HL-60/S4 (cell line): ENCODE measurements around the gene RCAN1.
"Not testable (repeated sequence)": the region's sequence is repeated elsewhere in the genome, so short reads cannot be mapped to it uniquely, and the experiment has no call there.

Experiments
- in situ Hi-C: fragments of 300-500 bp; cut with MboI; formaldehyde crosslinking; loops from 2 replicates; pipeline ENCODE4 v1.14.3; 2022; ENCODE audit warnings: low sequenced_read_pairs

RCAN1 gene

GRCh38 chr21:34571994-34572393, 42.9 kb downstream of the RCAN1 start:
- in situ Hi-C loops, result no loop called here

- in situ Hi-C loops, result no loop called here
Observed at GRCh38 chr21:34570313-34570712, 44.6 kb downstream of the RCAN1 start.

GRCh38 chr21:34569381-34569979, 45.4 kb downstream of the RCAN1 start:
- in situ Hi-C loops, result no loop called here

- in situ Hi-C loops, result not testable (repeated sequence)
Observed at GRCh38 chr21:34568801-34569200, 46.1 kb downstream of the RCAN1 start.

GRCh38 chr21:34567604-34568155, 47.2 kb downstream of the RCAN1 start:
- in situ Hi-C loops, result no loop called here

- in situ Hi-C loops, result no loop called here
Observed at GRCh38 chr21:34565238-34565637, 49.7 kb downstream of the RCAN1 start.

GRCh38 chr21:34563370-34563769, 51.5 kb downstream of the RCAN1 start:
- in situ Hi-C loops, result not testable (repeated sequence)

GRCh38 chr21:34561806-34562205, 53.1 kb downstream of the RCAN1 start:
- in situ Hi-C loops, result no loop called here

GRCh38 chr21:34560609-34561008, 54.3 kb downstream of the RCAN1 start:
- in situ Hi-C loops, result no loop called here

- in situ Hi-C loops, result no loop called here
Observed at GRCh38 chr21:34560021-34560420, 54.9 kb downstream of the RCAN1 start.

GRCh38 chr21:34559089-34559631, 55.8 kb downstream of the RCAN1 start:
- in situ Hi-C loops, result no loop called here

- in situ Hi-C loops, result no loop called here
Observed at GRCh38 chr21:34558166-34558565, 56.7 kb downstream of the RCAN1 start.

- in situ Hi-C loops, result no loop called here
Observed at GRCh38 chr21:34557261-34557660, 57.7 kb downstream of the RCAN1 start.

GRCh38 chr21:34554670-34555069, 60.2 kb downstream of the RCAN1 start:
- in situ Hi-C loops, result not testable (repeated sequence)

GRCh38 chr21:34554227-34554626, 60.7 kb downstream of the RCAN1 start:
- in situ Hi-C loops, result no loop called here

GRCh38 chr21:34553151-34553952, 61.6 kb downstream of the RCAN1 start:
- in situ Hi-C loops, result no loop called here

GRCh38 chr21:34552360-34553098, 62.4 kb downstream of the RCAN1 start:
- in situ Hi-C loops, result no loop called here

GRCh38 chr21:34550182-34550799, 64.6 kb downstream of the RCAN1 start:
- in situ Hi-C loops, result no loop called here

- in situ Hi-C loops, result no loop called here
Observed at GRCh38 chr21:34548781-34549376, 66.0 kb downstream of the RCAN1 start.

- in situ Hi-C loops, result no loop called here
Observed at GRCh38 chr21:34546542-34546941, 68.4 kb downstream of the RCAN1 start.
